Measurements from ENCODE around the gene DOCK9.

DNA sequence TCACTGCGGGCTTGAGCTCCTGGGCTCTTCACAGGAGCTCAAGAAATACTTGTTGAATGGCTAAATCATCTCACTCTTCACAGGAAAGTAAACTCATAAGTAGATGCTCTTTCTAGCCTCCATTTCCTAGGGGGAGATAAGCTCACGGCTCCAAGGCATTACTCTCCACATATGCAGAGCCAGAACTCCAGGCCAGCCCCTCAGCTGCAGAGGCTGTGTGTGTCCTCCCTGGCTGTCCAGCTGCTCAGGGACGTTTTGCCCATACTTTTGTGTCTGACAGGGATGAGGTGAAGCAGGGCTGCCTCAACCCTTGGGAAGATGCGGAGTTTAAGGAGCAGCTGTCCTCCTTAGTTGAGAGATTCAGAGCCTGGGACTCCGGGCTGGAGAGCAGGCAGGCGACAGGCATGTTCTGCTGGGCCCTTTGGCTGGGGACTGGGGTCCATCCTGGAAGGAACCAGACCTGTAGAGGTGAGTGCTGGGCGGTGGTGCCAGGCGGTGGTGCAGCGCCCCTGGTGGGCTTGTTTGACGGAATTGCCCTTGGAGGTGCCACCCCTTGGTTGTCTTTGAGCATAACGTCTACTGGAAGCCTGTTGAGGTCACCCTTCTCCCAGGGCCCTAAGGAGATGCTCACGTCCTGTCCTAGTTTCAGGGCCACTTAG, 204.9 kb downstream of the DOCK9 start:
- TF ChIP-seq CTCF (IDR thresholded peaks at IDR 0.05; ENCODE audit: low read length) (no peak), EZH2 (optimal IDR thresholded peaks at IDR 0.05; ENCODE audit: low read depth, low read length) (no peak)
